HL-60 (cell line): Measurements from ENCODE around the gene TRABD2B.

Experiments used
- DNase-seq, 2 experiments: peaks; one replicate each; pipeline ENCODE4 v3.0.0-alpha.2; 2010 to 2020; ENCODE audit warnings: low read depth in 1 of 2, low spot score in 1 of 2
- H3K27ac ChIP-seq: fragments of 250-450 bp; sonication (Bioruptor Pico); replicated peaks from 2 replicates; pipeline ENCODE4 v1.5.1; 2020; ENCODE audit warnings: mild to moderate bottlenecking, moderate library complexity
- H3K27me3 ChIP-seq: fragments of 250-450 bp; sonication (Bioruptor Pico); 2 replicates; pipeline ENCODE4 v1.5.1; 2021; ENCODE audit warnings: mild to moderate bottlenecking, moderate library complexity; ENCODE audit not compliant: insufficient read depth, poor library complexity, severe bottlenecking
- H3K4me3 ChIP-seq: replicated peaks from 2 replicates; pipeline ENCODE4 v1.5.1; 2011; ENCODE audit warnings: mild to moderate bottlenecking, control low read depth, low read length; ENCODE audit not compliant: insufficient read depth
- CTCF ChIP-seq: IDR thresholded peaks from one replicate; pipeline ENCODE4 v1.5.1; 2011; ENCODE audit warnings: low read length, control low read depth, inconsistent platforms; ENCODE audit not compliant: insufficient read depth
- GABPA ChIP-seq: IDR thresholded peaks from 2 replicates; pipeline ENCODE4 v1.6.1; 2012; ENCODE audit warnings: low read depth
- POLR2AphosphoS5 ChIP-seq: IDR thresholded peaks from 2 replicates; pipeline ENCODE4 v1.6.1; 2012; ENCODE audit warnings: low read depth
- REST ChIP-seq: IDR thresholded peaks from 2 replicates; pipeline ENCODE4 v1.6.1; 2012; ENCODE audit warnings: low read depth; ENCODE audit not compliant: insufficient replicate concordance
- SPI1 ChIP-seq: IDR thresholded peaks from 2 replicates; pipeline ENCODE4 v1.6.1; 2012; ENCODE audit warnings: low read depth, mild to moderate bottlenecking, borderline replicate concordance

Gene TRABD2B

GRCh38 chr1:47901001-47901575 is 96.1 kb downstream of the TRABD2B start:
- no peak overlapping the region for H3K27ac ChIP-seq
- no peak for DNase-seq
- no peak overlapping the region for H3K4me3 ChIP-seq
- H3K27me3 ChIP-seq: peaks cover 2% of the 10 kb centered on the region
- TF ChIP-seq CTCF (no peak), SPI1 (no peak), GABPA (no peak), POLR2AphosphoS5 (no peak), REST (no peak)

GRCh38 chr1:47898133-47898845 is 98.9 kb downstream of the TRABD2B start:
- DNase-seq: no peak
- no peak overlapping the region for H3K27ac ChIP-seq
- H3K4me3 ChIP-seq: no peak overlapping the region
- no peaks in the 10 kb centered on the region for H3K27me3 ChIP-seq
- TF ChIP-seq CTCF (no peak), GABPA (no peak), POLR2AphosphoS5 (no peak), SPI1 (no peak), REST (no peak)

GRCh38 chr1:47895279-47896125 is 101.7 kb downstream of the TRABD2B start:
- Histone ChIP-seq H3K27ac (no peak overlapping the region), H3K4me3 (no peak overlapping the region), H3K27me3 (no peaks in the 10 kb centered on the region)
- TF ChIP-seq CTCF (no peak), SPI1 (no peak), REST (no peak), POLR2AphosphoS5 (no peak), GABPA (no peak)
- no peak for DNase-seq
